HUES64 (cell line): ENCODE data around the gene EYS.

Source experiments
- H3K27ac ChIP-seq: 2 replicates; pipeline ENCODE4 v1.7.0; 2013; ENCODE audit warnings: low read depth, low read length, inconsistent platforms
- H3K27me3 ChIP-seq: 2 replicates; pipeline ENCODE4 v1.6.1; 2013; ENCODE audit warnings: mild to moderate bottlenecking, low read length; ENCODE audit not compliant: insufficient read depth
- H3K36me3 ChIP-seq: 2 replicates; pipeline ENCODE4 v1.6.1; 2013; ENCODE audit warnings: mild to moderate bottlenecking, low read length; ENCODE audit not compliant: insufficient read depth
- H3K4me1 ChIP-seq: 2 replicates; pipeline ENCODE4 v1.6.1; 2013; ENCODE audit warnings: mild to moderate bottlenecking, low read length, moderate library complexity; ENCODE audit not compliant: insufficient read depth
- H3K4me3 ChIP-seq: 2 replicates; pipeline ENCODE4 v1.5.1; 2013; ENCODE audit warnings: mild to moderate bottlenecking, low read length, moderate library complexity
- H3K9ac ChIP-seq: 2 replicates; pipeline ENCODE4 v1.6.1; 2013; ENCODE audit warnings: mild to moderate bottlenecking, low read depth, low read length
- H3K9me3 ChIP-seq: 2 replicates; pipeline ENCODE4 v1.6.1; 2013; ENCODE audit warnings: low read depth, low read length; ENCODE audit not compliant: insufficient read depth
- WGBS: fragments of 150-250, 120-280 bp; methylation state at CpG from one replicate; pipeline ENCODE4 v1.1.7; 2013; ENCODE audit warnings: missing lambda C conversion rate; 5-methylcytosine and 5-hydroxymethylcytosine counted together

EYS gene

DNA sequence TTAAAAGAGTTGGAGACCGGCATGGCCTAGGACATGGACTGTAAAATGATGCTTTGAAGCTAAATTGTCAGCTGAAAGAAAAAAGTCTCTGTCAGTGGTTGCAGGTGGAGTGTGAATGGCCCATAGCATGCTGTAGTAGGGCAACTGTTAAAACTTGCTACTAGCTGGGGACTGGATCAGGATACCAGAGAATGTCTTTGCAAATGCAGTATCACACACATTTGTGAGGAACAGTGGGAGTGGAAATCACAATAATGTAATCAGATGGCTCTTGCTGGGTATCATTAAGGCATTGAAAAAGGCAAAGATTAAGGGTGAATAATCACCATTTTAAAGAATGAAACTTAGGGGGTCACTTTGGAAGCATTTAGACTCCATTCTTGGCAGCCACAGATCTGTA, 737.9 kb downstream of the EYS start:
- H3K9me3 ChIP-seq: no peaks in the 10 kb centered on the region
- H3K27ac ChIP-seq: no peak overlapping the region
- H3K36me3 ChIP-seq: no peaks in the 10 kb centered on the region
- H3K9ac ChIP-seq: no peak overlapping the region
- no peak overlapping the region for H3K4me3 ChIP-seq
- no peaks in the 10 kb centered on the region for H3K4me1 ChIP-seq
- H3K27me3 ChIP-seq: no peaks in the 10 kb centered on the region
- 77% methylated on average over 1 of the region's 1 CpG for WGBS

GRCh38 chr6:64955435-64955848, 751.6 kb downstream of the EYS start:
- 92% methylated on average over 7 of the region's 7 CpGs for WGBS
- H3K27ac ChIP-seq: no peak overlapping the region

DNA sequence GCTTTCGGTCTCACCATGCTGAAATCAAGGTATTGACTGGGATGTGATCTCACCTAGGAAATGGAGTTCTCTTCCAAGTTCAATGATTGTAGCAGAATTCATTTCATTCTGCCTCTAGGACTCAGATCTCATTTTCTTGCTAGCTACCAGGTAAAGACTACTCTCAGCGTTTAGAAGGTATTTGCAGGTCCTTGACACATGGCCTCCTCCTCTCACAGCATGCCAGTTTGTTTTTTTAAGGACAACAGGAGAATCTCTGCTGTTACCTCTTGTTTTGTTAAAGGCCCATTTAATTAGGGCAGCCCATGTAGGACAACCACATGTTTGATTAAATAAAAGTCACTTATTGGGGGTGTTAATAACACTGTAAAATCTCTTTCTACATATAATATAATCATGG, 757.8 kb downstream of the EYS start:
- no peak overlapping the region for H3K9ac ChIP-seq
- 65% methylated on average over 2 of the region's 2 CpGs for WGBS
- H3K9me3 ChIP-seq: no peaks in the 10 kb centered on the region
- H3K4me3 ChIP-seq: no peak overlapping the region
- no peaks in the 10 kb centered on the region for H3K27me3 ChIP-seq
- H3K27ac ChIP-seq: no peak overlapping the region
- no peaks in the 10 kb centered on the region for H3K36me3 ChIP-seq
- 0 out of 2 replicates have a peak, but pooled peaks cover 3% of the 10 kb centered on the region for H3K4me1 ChIP-seq

More at GRCh38 chr6:64955435-64955848, 751.6 kb downstream of the EYS start:
- Histone ChIP-seq H3K9ac (no peak overlapping the region), H3K27me3 (no peaks in the 10 kb centered on the region), H3K36me3 (no peaks in the 10 kb centered on the region), H3K4me1 (no peaks in the 10 kb centered on the region), H3K4me3 (no peak overlapping the region), H3K9me3 (no peaks in the 10 kb centered on the region)

GRCh38 chr6:64948261-64948660, 758.8 kb downstream of the EYS start:
- no peak overlapping the region for H3K9ac ChIP-seq
- 0 out of 2 replicates have a peak, but pooled peaks cover 3% of the 10 kb centered on the region for H3K4me1 ChIP-seq
- H3K27me3 ChIP-seq: no peaks in the 10 kb centered on the region
- H3K4me3 ChIP-seq: no peak overlapping the region
- H3K9me3 ChIP-seq: no peaks in the 10 kb centered on the region
- no peaks in the 10 kb centered on the region for H3K36me3 ChIP-seq
- no peak overlapping the region for H3K27ac ChIP-seq

DNA sequence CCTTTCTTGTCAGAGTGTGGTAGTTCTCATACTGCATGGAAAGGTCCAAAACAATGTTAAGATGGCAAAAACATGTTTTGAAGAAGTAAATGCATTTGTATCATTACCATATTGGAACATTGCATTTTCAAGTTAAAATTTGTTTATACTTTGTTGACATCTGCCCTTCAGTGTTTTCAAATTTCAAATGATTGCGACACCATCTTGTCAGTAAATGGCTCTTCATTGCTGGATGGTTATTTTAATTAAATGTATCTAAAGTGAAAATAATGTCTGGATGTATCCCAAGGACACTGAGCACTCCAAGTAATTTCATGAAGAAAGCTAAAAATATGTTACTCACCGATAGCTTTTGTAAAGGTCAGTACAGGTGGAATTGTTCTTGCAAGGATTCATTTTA, 761.6 kb downstream of the EYS start:
- H3K4me1 ChIP-seq: 0 out of 2 replicates have a peak, but pooled peaks cover 3% of the 10 kb centered on the region
- no peaks in the 10 kb centered on the region for H3K36me3 ChIP-seq
- H3K9ac ChIP-seq: no peak overlapping the region
- H3K4me3 ChIP-seq: no peak overlapping the region
- WGBS: 100% methylated on average over 2 of the region's 2 CpGs
- no peak overlapping the region for H3K27ac ChIP-seq
- H3K9me3 ChIP-seq: no peaks in the 10 kb centered on the region
- H3K27me3 ChIP-seq: no peaks in the 10 kb centered on the region

- H3K9ac ChIP-seq: no peak overlapping the region
- no peaks in the 10 kb centered on the region for H3K36me3 ChIP-seq
Observed at GRCh38 chr6:64932486-64932885, 774.5 kb downstream of the EYS start.

GRCh38 chr6:64930681-64931080, 776.3 kb downstream of the EYS start:
- Histone ChIP-seq H3K4me3 (no peak overlapping the region), H3K9me3 (no peaks in the 10 kb centered on the region), H3K36me3 (no peaks in the 10 kb centered on the region), H3K9ac (no peak overlapping the region), H3K27ac (no peak overlapping the region), H3K4me1 (no peaks in the 10 kb centered on the region), H3K27me3 (no peaks in the 10 kb centered on the region)
- 97% methylated on average over 2 of the region's 2 CpGs for WGBS

More at GRCh38 chr6:64932486-64932885, 774.5 kb downstream of the EYS start:
- no peak overlapping the region for H3K4me3 ChIP-seq
- H3K27me3 ChIP-seq: no peaks in the 10 kb centered on the region
- no peaks in the 10 kb centered on the region for H3K9me3 ChIP-seq
- H3K4me1 ChIP-seq: no peaks in the 10 kb centered on the region
- H3K27ac ChIP-seq: no peak overlapping the region
- WGBS: 80% methylated on average over 1 of the region's 1 CpG

- Histone ChIP-seq H3K27me3 (no peaks in the 10 kb centered on the region), H3K27ac (no peak overlapping the region)
Observed at GRCh38 chr6:64926051-64926450, 781.0 kb downstream of the EYS start.

DNA sequence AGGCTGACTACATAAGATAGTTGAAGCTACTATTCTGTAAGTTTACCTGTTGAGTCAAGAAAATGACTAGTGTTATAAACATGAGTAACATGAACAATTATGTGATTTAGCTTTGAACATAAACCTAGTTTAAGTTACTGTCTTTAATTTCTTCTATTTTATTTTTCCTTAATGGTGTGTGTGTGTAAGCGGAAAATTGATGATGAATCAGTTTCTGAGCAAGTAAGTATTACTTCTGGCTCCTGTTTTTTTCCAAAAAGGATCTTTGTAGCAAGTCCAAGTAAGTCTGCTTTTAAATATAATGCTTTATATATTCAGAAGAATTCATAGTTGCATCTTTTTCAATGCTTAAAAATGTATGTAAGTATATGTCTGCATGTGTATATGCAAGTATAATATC, 786.8 kb downstream of the EYS start:
- WGBS: 100% methylated on average over 1 of the region's 1 CpG
- no peaks in the 10 kb centered on the region for H3K27me3 ChIP-seq
- H3K9ac ChIP-seq: no peak overlapping the region

More at GRCh38 chr6:64926051-64926450, 781.0 kb downstream of the EYS start:
- no peaks in the 10 kb centered on the region for H3K9me3 ChIP-seq
- no peaks in the 10 kb centered on the region for H3K36me3 ChIP-seq
- H3K9ac ChIP-seq: no peak overlapping the region
- no peak overlapping the region for H3K4me3 ChIP-seq
- no peaks in the 10 kb centered on the region for H3K4me1 ChIP-seq

DNA sequence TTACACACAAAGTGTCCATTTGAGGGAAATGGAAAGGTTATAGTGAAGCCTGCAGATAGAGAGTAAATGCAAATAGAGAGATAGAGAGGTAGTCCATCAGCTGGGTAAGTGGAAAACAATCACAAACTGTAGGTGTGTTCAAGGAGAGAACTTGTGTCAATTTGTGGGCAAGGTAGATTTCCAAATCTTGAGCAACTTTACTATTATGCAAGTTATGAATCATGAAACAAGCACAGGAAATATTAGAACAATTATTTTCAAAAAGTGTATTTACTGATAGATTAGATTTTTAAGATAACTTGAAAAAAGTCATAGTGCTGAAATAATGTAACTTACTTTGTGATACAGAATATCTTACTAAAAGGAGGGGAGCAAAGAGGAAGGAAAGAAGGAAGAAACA, 792.9 kb downstream of the EYS start:
- Histone ChIP-seq H3K9me3 (no peaks in the 10 kb centered on the region), H3K36me3 (no peaks in the 10 kb centered on the region), H3K4me3 (no peak overlapping the region)

More for the DNA sequence above, 786.8 kb downstream of the EYS start:
- Histone ChIP-seq H3K27ac (no peak overlapping the region), H3K4me3 (no peak overlapping the region), H3K4me1 (no peaks in the 10 kb centered on the region), H3K36me3 (no peaks in the 10 kb centered on the region), H3K9me3 (no peaks in the 10 kb centered on the region)

GRCh38 chr6:64912966-64913365, 794.1 kb downstream of the EYS start:
- H3K36me3 ChIP-seq: no peaks in the 10 kb centered on the region
- no peak overlapping the region for H3K27ac ChIP-seq
- 100% methylated on average over 1 of the region's 1 CpG for WGBS
- H3K4me3 ChIP-seq: no peak overlapping the region
- no peak overlapping the region for H3K9ac ChIP-seq
- no peaks in the 10 kb centered on the region for H3K27me3 ChIP-seq
- no peaks in the 10 kb centered on the region for H3K4me1 ChIP-seq
- no peaks in the 10 kb centered on the region for H3K9me3 ChIP-seq

More for the DNA sequence above, 792.9 kb downstream of the EYS start:
- H3K27ac ChIP-seq: no peak overlapping the region
- H3K9ac ChIP-seq: no peak overlapping the region
- H3K4me1 ChIP-seq: no peaks in the 10 kb centered on the region
- H3K27me3 ChIP-seq: no peaks in the 10 kb centered on the region

GRCh38 chr6:64908104-64908503, 798.9 kb downstream of the EYS start:
- 93% methylated on average over 7 of the region's 7 CpGs for WGBS
- H3K27ac ChIP-seq: no peak overlapping the region

More at GRCh38 chr6:64908104-64908503, 798.9 kb downstream of the EYS start:
- Histone ChIP-seq H3K9ac (no peak overlapping the region), H3K27me3 (no peaks in the 10 kb centered on the region), H3K9me3 (no peaks in the 10 kb centered on the region), H3K4me3 (no peak overlapping the region), H3K36me3 (no peaks in the 10 kb centered on the region), H3K4me1 (no peaks in the 10 kb centered on the region)
